ENCODE data around the gene ZC3H13.

DNA sequence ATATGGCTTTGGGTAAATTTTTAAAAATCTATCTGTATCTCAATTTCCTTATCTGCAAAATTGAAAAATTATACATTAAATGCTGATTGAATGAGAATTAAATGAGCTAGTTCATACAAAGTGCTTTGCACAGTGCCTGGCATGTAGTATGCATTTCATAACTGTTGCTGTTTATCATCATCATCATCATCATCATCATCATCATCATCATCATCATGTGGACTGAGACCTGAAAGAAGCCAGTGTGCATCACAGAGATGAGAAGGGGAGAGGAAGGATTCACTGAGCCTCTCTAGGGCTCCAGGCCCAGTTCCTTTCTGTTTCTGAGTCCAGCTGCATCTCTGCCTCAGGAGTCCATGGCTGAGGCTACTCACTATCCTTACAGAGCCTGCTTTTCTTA lies 6.9 kb upstream of the ZC3H13 start:
- TF ChIP-seq ZZZ3 (IDR thresholded peaks at IDR 0.05; ENCODE audit: control insufficient read depth, insufficient read length, low read depth), result no peak
- TF ChIP-seq CREB1 (IDR thresholded peaks at IDR 0.05; ENCODE audit: low read depth), result no peak
- TF ChIP-seq, protein P1, sequence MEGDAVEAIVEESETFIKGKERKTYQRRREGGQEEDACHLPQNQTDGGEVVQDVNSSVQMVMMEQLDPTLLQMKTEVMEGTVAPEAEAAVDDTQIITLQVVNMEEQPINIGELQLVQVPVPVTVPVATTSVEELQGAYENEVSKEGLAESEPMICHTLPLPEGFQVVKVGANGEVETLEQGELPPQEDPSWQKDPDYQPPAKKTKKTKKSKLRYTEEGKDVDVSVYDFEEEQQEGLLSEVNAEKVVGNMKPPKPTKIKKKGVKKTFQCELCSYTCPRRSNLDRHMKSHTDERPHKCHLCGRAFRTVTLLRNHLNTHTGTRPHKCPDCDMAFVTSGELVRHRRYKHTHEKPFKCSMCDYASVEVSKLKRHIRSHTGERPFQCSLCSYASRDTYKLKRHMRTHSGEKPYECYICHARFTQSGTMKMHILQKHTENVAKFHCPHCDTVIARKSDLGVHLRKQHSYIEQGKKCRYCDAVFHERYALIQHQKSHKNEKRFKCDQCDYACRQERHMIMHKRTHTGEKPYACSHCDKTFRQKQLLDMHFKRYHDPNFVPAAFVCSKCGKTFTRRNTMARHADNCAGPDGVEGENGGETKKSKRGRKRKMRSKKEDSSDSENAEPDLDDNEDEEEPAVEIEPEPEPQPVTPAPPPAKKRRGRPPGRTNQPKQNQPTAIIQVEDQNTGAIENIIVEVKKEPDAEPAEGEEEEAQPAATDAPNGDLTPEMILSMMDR (IDR thresholded peaks at IDR 0.05 in 2 of 3, conservative IDR thresholded peaks at IDR 0.05 in 1 of 3; ENCODE audit: control insufficient read depth in 2 of 3, extremely low read depth in 1 of 3, insufficient read depth in 1 of 3, low read depth in 3 of 3, low read length in 3 of 3), result no peak
- no peak for TF ChIP-seq CEBPB (IDR thresholded peaks at IDR 0.05; ENCODE audit: borderline replicate concordance in 1 of 2, low read depth in 2 of 2, low read length in 2 of 2)
- no peak for TF ChIP-seq HDAC6 (IDR thresholded peaks at IDR 0.05; ENCODE audit: unreplicated experiment)
- TF ChIP-seq POLR2A (IDR thresholded peaks at IDR 0.05; ENCODE audit: low read depth, low read length), result no peak
- no peak for TF ChIP-seq EP300 (IDR thresholded peaks at IDR 0.05; ENCODE audit: borderline replicate concordance in 1 of 2, control insufficient read depth in 1 of 2, low read depth in 2 of 2, low read length in 2 of 2)
- no peak for TF ChIP-seq SPI1 (IDR thresholded peaks at IDR 0.05; ENCODE audit: borderline replicate concordance, insufficient read depth, low read depth, low read length)
- no peak for TF ChIP-seq MAX (IDR thresholded peaks at IDR 0.05; ENCODE audit: low read depth, low read length)
- no peak for TF ChIP-seq TARDBP (IDR thresholded peaks at IDR 0.05; ENCODE audit: borderline replicate concordance)
- no peak for TF ChIP-seq RFX5 (IDR thresholded peaks at IDR 0.05; ENCODE audit: low read depth, low read length)
